NK-92 (cell line): Measurements from ENCODE around the gene SMARCD3.

ENCODE experiments used
- DNase-seq: peaks from one replicate; lab custom pipeline; 2025; ENCODE audit not compliant: unreplicated experiment; lab: John Stamatoyannopoulos, UW

The SMARCD3 gene

GRCh38 chr7:151210087-151210854, 38.2 kb downstream of the SMARCD3 start, which contains the start of gene H2BK1:
Gene H2BK1 (minus strand): TSS chr7:151210488. CDS start chr7:151210318, 170 bp downstream.
- no peak for DNase-seq

GRCh38 chr7:151209588-151209987, 38.9 kb downstream of the SMARCD3 start:
- DNase-seq: no peak

- DNase-seq: no peak
Measured at GRCh38 chr7:151208253-151208862, 40.1 kb downstream of the SMARCD3 start.

- DNase-seq: no peak
Measured at GRCh38 chr7:151207804-151208203, 40.7 kb downstream of the SMARCD3 start.

GRCh38 chr7:151207315-151207714, 41.2 kb downstream of the SMARCD3 start:
- DNase-seq: no peak

- no peak for DNase-seq
Measured at GRCh38 chr7:151206914-151207313, 41.6 kb downstream of the SMARCD3 start.

GRCh38 chr7:151205730-151206129, 42.8 kb downstream of the SMARCD3 start:
- no peak for DNase-seq

- DNase-seq: no peak
Measured at GRCh38 chr7:151204383-151205032, 44.0 kb downstream of the SMARCD3 start.

GRCh38 chr7:151202836-151203235, 45.7 kb downstream of the SMARCD3 start:
- DNase-seq: no peak

- no peak for DNase-seq
Measured at GRCh38 chr7:151201751-151202150, 46.7 kb downstream of the SMARCD3 start.

GRCh38 chr7:151201344-151201743, 47.1 kb downstream of the SMARCD3 start:
- no peak for DNase-seq

- no peak for DNase-seq
Measured at GRCh38 chr7:151198945-151199848, 49.3 kb downstream of the SMARCD3 start.

GRCh38 chr7:151197932-151198331, 50.6 kb downstream of the SMARCD3 start:
- no peak for DNase-seq

GRCh38 chr7:151195616-151196450, 52.7 kb downstream of the SMARCD3 start:
- no peak for DNase-seq

- no peak for DNase-seq
Measured at GRCh38 chr7:151194188-151194587, 54.3 kb downstream of the SMARCD3 start.

- no peak for DNase-seq
Measured at GRCh38 chr7:151193203-151193978, 55.1 kb downstream of the SMARCD3 start.

- no peak for DNase-seq
Measured at GRCh38 chr7:151192002-151192539, 56.4 kb downstream of the SMARCD3 start.

GRCh38 chr7:151191544-151191943, 57.0 kb downstream of the SMARCD3 start:
- no peak for DNase-seq

GRCh38 chr7:151189038-151189437, 59.5 kb downstream of the SMARCD3 start:
- no peak for DNase-seq
